HG03354 (cell line): ENCODE measurements around the gene SPEM1.
"Not testable (repeated sequence)": the region's sequence is repeated elsewhere in the genome, so short reads cannot be mapped to it uniquely, and the experiment has no call there.

Experiments used
- ATAC-seq: cut with Tn5 transposase; IDR thresholded peaks from one replicate; pipeline ENCODE4 v1.9.1; 2021; ENCODE audit warnings: mild to moderate bottlenecking; ENCODE audit not compliant: unreplicated experiment, poor library complexity, severe bottlenecking

Gene SPEM1

GRCh38 chr17:7466318-7466638 lies 46.2 kb downstream of the SPEM1 start:
- no peak for ATAC-seq

GRCh38 chr17:7466639-7467341 lies 46.7 kb downstream of the SPEM1 start:
- ATAC-seq, result no peak

- ATAC-seq, result no peak
These were observed 47.4 kb downstream of the SPEM1 start for GRCh38 chr17:7467498-7467897.

- ATAC-seq, result no peak
These were observed 48.2 kb downstream of the SPEM1 start for GRCh38 chr17:7468290-7468689.

- ATAC-seq, result no peak
These were observed 48.8 kb downstream of the SPEM1 start for GRCh38 chr17:7468804-7469389.

GRCh38 chr17:7469843-7470242 lies 49.7 kb downstream of the SPEM1 start:
- not testable (repeated sequence) for ATAC-seq

GRCh38 chr17:7470457-7470973 lies 50.4 kb downstream of the SPEM1 start:
- not testable (repeated sequence) for ATAC-seq
